HL-60 (cell line): Measurements from ENCODE around the gene KIDINS220.

Experiments
- DNase-seq, 2 experiments: peaks; one replicate each; pipeline ENCODE4 v3.0.0-alpha.2; 2010 to 2020; ENCODE audit warnings: low read depth in 1 of 2, low spot score in 1 of 2
- H3K27ac ChIP-seq: fragments of 250-450 bp; sonication (Bioruptor Pico); replicated peaks from 2 replicates; pipeline ENCODE4 v1.5.1; 2020; ENCODE audit warnings: mild to moderate bottlenecking, moderate library complexity
- H3K27me3 ChIP-seq: fragments of 250-450 bp; sonication (Bioruptor Pico); 2 replicates; pipeline ENCODE4 v1.5.1; 2021; ENCODE audit warnings: mild to moderate bottlenecking, moderate library complexity; ENCODE audit not compliant: insufficient read depth, poor library complexity, severe bottlenecking
- H3K4me3 ChIP-seq: replicated peaks from 2 replicates; pipeline ENCODE4 v1.5.1; 2011; ENCODE audit warnings: mild to moderate bottlenecking, control low read depth, low read length; ENCODE audit not compliant: insufficient read depth
- CTCF ChIP-seq: IDR thresholded peaks from one replicate; pipeline ENCODE4 v1.5.1; 2011; ENCODE audit warnings: low read length, control low read depth, inconsistent platforms; ENCODE audit not compliant: insufficient read depth
- GABPA ChIP-seq: IDR thresholded peaks from 2 replicates; pipeline ENCODE4 v1.6.1; 2012; ENCODE audit warnings: low read depth
- POLR2AphosphoS5 ChIP-seq: IDR thresholded peaks from 2 replicates; pipeline ENCODE4 v1.6.1; 2012; ENCODE audit warnings: low read depth
- REST ChIP-seq: IDR thresholded peaks from 2 replicates; pipeline ENCODE4 v1.6.1; 2012; ENCODE audit warnings: low read depth; ENCODE audit not compliant: insufficient replicate concordance
- SPI1 ChIP-seq: IDR thresholded peaks from 2 replicates; pipeline ENCODE4 v1.6.1; 2012; ENCODE audit warnings: low read depth, mild to moderate bottlenecking, borderline replicate concordance

The KIDINS220 gene

GRCh38 chr2:8796878-8797550 is 40.4 kb downstream of the KIDINS220 start:
- DNase-seq, result no peak

GRCh38 chr2:8796315-8796848 is 41.0 kb downstream of the KIDINS220 start:
- H3K4me3 ChIP-seq, result no peak overlapping the region
- DNase-seq, result no peak
- TF ChIP-seq GABPA (no peak), SPI1 (no peak), POLR2AphosphoS5 (no peak), CTCF (no peak), REST (no peak)
- H3K27me3 ChIP-seq, result no peaks in the 10 kb centered on the region
- H3K27ac ChIP-seq, result no peak overlapping the region

More at GRCh38 chr2:8796878-8797550, 40.4 kb downstream of the KIDINS220 start:
- Histone ChIP-seq H3K27ac (no peak overlapping the region), H3K27me3 (no peaks in the 10 kb centered on the region), H3K4me3 (no peak overlapping the region)
- TF ChIP-seq POLR2AphosphoS5 (no peak), GABPA (no peak), CTCF (no peak), SPI1 (no peak), REST (no peak)

- Histone ChIP-seq H3K27ac (no peak overlapping the region), H3K4me3 (no peak overlapping the region), H3K27me3 (no peaks in the 10 kb centered on the region)
- no peak for DNase-seq
- no peak for TF ChIP-seq POLR2AphosphoS5
- TF ChIP-seq REST, result no peak
- TF ChIP-seq GABPA, result no peak
- TF ChIP-seq SPI1, result no peak
- TF ChIP-seq CTCF, result no peak
Measured at GRCh38 chr2:8794923-8795825, 42.2 kb downstream of the KIDINS220 start.
